SU-DHL-6 (cell line): ENCODE measurements around the gene RNF167.

Experiments
- H2AFZ ChIP-seq: fragments of 200-600 bp; sonication (generic); 2 replicates; pipeline ENCODE4 v1.6.1; 2014; ENCODE audit warnings: low read depth, mild to moderate bottlenecking, moderate library complexity, mixed read lengths, antibody characterized with exemption, low read length; ENCODE audit not compliant: severe bottlenecking
- H3F3A ChIP-seq: fragments of 200-600 bp; shearing (Covaris generic); 2 replicates; pipeline ENCODE4 v1.6.0; 2016; ENCODE audit warnings: antibody characterized with exemption, mild to moderate bottlenecking; ENCODE audit not compliant: insufficient read depth
- H3K27ac ChIP-seq: fragments of 200-600 bp; sonication (generic); 2 replicates; pipeline ENCODE4 v1.5.1; 2016; ENCODE audit warnings: low read depth, mild to moderate bottlenecking, low read length, moderate library complexity, mixed read lengths
- H3K27me3 ChIP-seq: fragments of 200-600 bp; sonication (generic), shearing (Covaris generic); 2 replicates; pipeline ENCODE4 v1.6.0; 2014; ENCODE audit warnings: mild to moderate bottlenecking, low read length
- H3K36me3 ChIP-seq: fragments of 200-600 bp; sonication (generic); 2 replicates; pipeline ENCODE4 v1.6.1; 2014; ENCODE audit warnings: mild to moderate bottlenecking, low read length, mixed read lengths
- H3K4me2 ChIP-seq: fragments of 300-600, 200-600 bp; shearing (Covaris generic), sonication (generic); 2 replicates; pipeline ENCODE4 v1.6.0; 2014; ENCODE audit warnings: low read length, low read depth, mild to moderate bottlenecking; ENCODE audit not compliant: poor library complexity, severe bottlenecking
- H3K4me3 ChIP-seq: fragments of 200-600 bp; sonication (generic); 2 replicates; pipeline ENCODE4 v1.5.1; 2014; ENCODE audit warnings: antibody characterized with exemption, low read length, mild to moderate bottlenecking, mixed read lengths; ENCODE audit not compliant: insufficient read depth, poor library complexity, severe bottlenecking
- H3K79me2 ChIP-seq: fragments of 200-600 bp; sonication (generic); 2 replicates; pipeline ENCODE4 v1.6.1; 2014; ENCODE audit warnings: mild to moderate bottlenecking, low read length, moderate library complexity; ENCODE audit not compliant: insufficient read depth
- H3K9ac ChIP-seq: fragments of 200-600 bp; sonication (generic); 2 replicates; pipeline ENCODE4 v1.7.0; 2014; ENCODE audit warnings: mild to moderate bottlenecking, low read length
- H3K9me2 ChIP-seq: fragments of 200-600 bp; sonication (generic); replicated peaks from 2 replicates; pipeline ENCODE4 v1.6.1; 2014; ENCODE audit warnings: low read length; ENCODE audit not compliant: insufficient read depth
- H3K9me3 ChIP-seq: fragments of 200-600 bp; sonication (generic); 2 replicates; pipeline ENCODE4 v1.6.1; 2014; ENCODE audit warnings: low read length, mixed read lengths; ENCODE audit not compliant: insufficient read depth
- H4K20me1 ChIP-seq: fragments of 200-600 bp; sonication (generic); 2 replicates; pipeline ENCODE4 v1.6.1; 2014; ENCODE audit warnings: low read depth, mild to moderate bottlenecking, antibody characterized with exemption, low read length, moderate library complexity, mixed read lengths
- CTCF ChIP-seq: fragments of 200-600 bp; sonication (generic); IDR thresholded peaks from one replicate; pipeline ENCODE4 v1.5.1; 2017; ENCODE audit warnings: antibody characterized with exemption, mild to moderate bottlenecking, low read length, moderate library complexity; ENCODE audit not compliant: insufficient read depth, poor library complexity, severe bottlenecking
- EZH2phosphoT487 ChIP-seq: fragments of 200-600 bp; sonication (generic), shearing (Covaris generic); conservative IDR thresholded peaks from 2 replicates; pipeline ENCODE4 v1.6.1; 2018; ENCODE audit warnings: mild to moderate bottlenecking, antibody characterized with exemption, low read length, moderate library complexity, mixed read lengths

The RNF167 gene

GRCh38 chr17:4939796-4940554 is at the start of gene RNF167, which contains the start of gene SLC25A11:
Gene RNF167, plus strand, starts transcription at chr17:4940268. Its CDS starts 642 bp downstream, at chr17:4940910.
Gene SLC25A11, minus strand, starts transcription at chr17:4940046. Its CDS starts 136 bp downstream, at chr17:4939910.
- Histone ChIP-seq H3K4me3 (peak within 1 kb of the TSS; percentile 83), H3K4me2 (peak within 1 kb of the TSS; percentile 97), H3K27ac (peak within 1 kb of the TSS; percentile 88), H3K79me2 (peaks cover 48% of the 10 kb centered on the region), H4K20me1 (no peaks in the 10 kb centered on the region), H3K36me3 (no peaks in the 10 kb centered on the region), H3K9me2 (no peaks in the 10 kb centered on the region), H3F3A (peaks cover 36% of the 10 kb centered on the region), H3K9me3 (no peaks in the 10 kb centered on the region), H3K27me3 (no peaks in the 10 kb centered on the region), H2AFZ (peak within 1 kb of the TSS; percentile 50), H3K9ac (peak within 1 kb of the TSS; percentile 93)
- TF ChIP-seq CTCF = no peak
- no peak for TF ChIP-seq EZH2phosphoT487

GRCh38 chr17:4891411-4892410 is 48.4 kb upstream of the RNF167 start:
- Histone ChIP-seq H3F3A (no peaks in the 10 kb centered on the region), H3K36me3 (no peaks in the 10 kb centered on the region), H3K4me2 (no peak overlapping the region)

More at GRCh38 chr17:4891411-4892410, 48.4 kb upstream of the RNF167 start:
- no peaks in the 10 kb centered on the region for H4K20me1 ChIP-seq
- no peaks in the 10 kb centered on the region for H3K9me3 ChIP-seq
- TF ChIP-seq EZH2phosphoT487 (no peak), CTCF (no peak)
- no peaks in the 10 kb centered on the region for H3K9me2 ChIP-seq
- H3K27me3 ChIP-seq = no peaks in the 10 kb centered on the region
- H2AFZ ChIP-seq = no peak overlapping the region
- no peak overlapping the region for H3K4me3 ChIP-seq
- H3K27ac ChIP-seq = no peak overlapping the region
- no peak overlapping the region for H3K9ac ChIP-seq
- no peaks in the 10 kb centered on the region for H3K79me2 ChIP-seq
